Measurements from ENCODE around the gene ITGB5. TPM values are rescaled to one million over a fixed set of nuclear protein-coding genes. Genes with fewer than 3 reads are reported as not detected.

ITGB5 gene
- total RNA-seq, 2 donors from 2014 or later: 0.61 to 1.1 TPM

DNA sequence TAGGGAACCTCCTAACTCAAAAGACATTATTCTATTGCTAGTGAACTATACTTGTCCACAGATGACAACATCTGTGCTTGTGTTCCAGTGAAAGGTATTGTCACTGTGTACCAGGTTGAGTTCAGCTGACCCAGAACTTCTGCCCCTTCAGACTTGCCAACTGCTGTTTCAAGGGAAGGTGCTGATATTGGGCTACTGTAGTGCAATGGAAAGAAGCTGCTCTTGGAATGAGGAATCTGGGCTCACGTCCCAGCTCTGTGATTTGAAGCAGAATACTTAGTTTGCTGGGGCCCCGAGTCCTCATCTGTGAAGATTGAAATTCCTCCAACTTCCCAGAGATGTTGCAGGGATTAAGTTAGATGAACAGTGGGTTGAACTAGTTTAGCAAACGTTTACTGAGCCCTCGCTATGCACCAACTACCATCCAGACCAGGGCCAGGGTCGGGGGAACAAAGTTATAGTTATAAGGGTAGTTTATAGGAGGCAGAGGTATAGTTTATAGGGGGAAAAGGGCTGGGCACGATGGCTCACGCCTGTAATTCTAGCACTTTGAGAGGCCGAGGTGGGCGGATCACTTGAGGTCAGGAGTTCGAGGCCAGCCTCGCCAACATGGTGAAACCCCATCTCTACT, 172.8 kb downstream of the ITGB5 start:
- H3K27ac Mint-ChIP-seq: no peak overlapping the region
- H3K36me3 Mint-ChIP-seq (ENCODE audit: low read depth): no peaks in the 10 kb centered on the region

More for the DNA sequence above, 172.8 kb downstream of the ITGB5 start:
- no peak for ATAC-seq (replicated peaks)
- peaks cover 15% of the 10 kb centered on the region for H3K27me3 Mint-ChIP-seq
- no peaks in the 10 kb centered on the region for H3K4me1 Mint-ChIP-seq
- H3K4me3 Mint-ChIP-seq: no peak overlapping the region
- H3K9me3 Mint-ChIP-seq: no peaks in the 10 kb centered on the region

Other genes starting within 250 kb of the ITGB5 start
- gene UMPS, start 156.9 kb downstream of the ITGB5 start, total RNA-seq: 10 to 100 TPM; 29.2 to 55.0 TPM
- not detected for gene MUC13, start 47.4 kb upstream of the ITGB5 start, total RNA-seq
- gene HEG1, start 168.6 kb upstream of the ITGB5 start, total RNA-seq: 1 to 10 TPM; 4.6 to 5.5 TPM

Data from activated T-helper 17 cell treated with anti-CD3 and anti-CD28 coated beads, Interleukin-2, amount 50 U/mL, for 72 hours (primary cell).